Measurements from ENCODE around the gene LUM. TPM values are rescaled to one million over a fixed set of nuclear protein-coding genes. Genes with fewer than 3 reads are reported as not detected.

The LUM gene
- polyA plus RNA-seq, 1 of the 3 experiments (the other 2 are of a cell fraction) = 30.6 TPM

GRCh38 chr12:91109581-91110310 is 1.5 kb downstream of the LUM start:
- no peaks in the 10 kb centered on the region for H3K27me3 ChIP-seq (ENCODE audit: insufficient read depth)
- H3F3A ChIP-seq (replicated peaks; ENCODE audit: insufficient read depth) = peaks cover 37% of the 10 kb centered on the region
- H3K4me3 ChIP-seq (ENCODE audit: low read depth in 2 of 2, low read length in 1 of 2) = peak overlapping the region; percentile 43 to 47; a peak in 2 of 4 replicates
- peaks cover 7 to 11% of the 10 kb centered on the region in 2 experiments; a peak in 2 of 4 replicates for H3K4me1 ChIP-seq (ENCODE audit: control insufficient read depth in 1 of 2, insufficient read depth in 2 of 2, low read depth in 1 of 2, low read length in 1 of 2)
- no peak overlapping the region for H3K9ac ChIP-seq
- 91% methylated on average over 2 of the region's 2 CpGs for WGBS (ENCODE audit: low lambda C conversion rate)
- H3K36me3 ChIP-seq (replicated peaks in 1 of 2; ENCODE audit: control insufficient read depth in 1 of 2, insufficient read depth in 2 of 2, low read length in 1 of 2) = peaks cover 0 to 5% of the 10 kb centered on the region in 2 experiments
- ChIA-PET CTCF (interaction anchor here (1.3 kb wide), 1 partner anchor 11 kb away, joined by 4 read pairs; no protein-coding TSS in a partner anchor), POLR2A (no interaction called here)
- H4K20me1 ChIP-seq (ENCODE audit: insufficient read depth) = no peaks in the 10 kb centered on the region
- no peak for DNase-seq
- peak overlapping the region; percentile 38; the same call in 1 of the 2 replicates for H2AFZ ChIP-seq (ENCODE audit: low read depth)
- H3K4me2 ChIP-seq = peak overlapping the region; percentile 63; the same call in 1 of the 2 replicates
- peak overlapping the region; percentile 84 to 90; a peak in 2 of 4 replicates for H3K27ac ChIP-seq (ENCODE audit: low read depth in 2 of 2, low read length in 1 of 2)
- H3K9me2 ChIP-seq = no peaks in the 10 kb centered on the region
- H3K79me2 ChIP-seq (ENCODE audit: insufficient read depth) = no peaks in the 10 kb centered on the region; the same call in 1 of the 2 replicates
- no peak for TF ChIP-seq SMC3 (IDR thresholded peaks at IDR 0.05; ENCODE audit: low read depth, low read length)
- TF ChIP-seq MEF2A (IDR thresholded peaks at IDR 0.05; ENCODE audit: borderline replicate concordance, low read depth) = no peak
- no peak for TF ChIP-seq SIN3A (IDR thresholded peaks at IDR 0.05; ENCODE audit: borderline replicate concordance, low read depth, low read length)
- TF ChIP-seq CHD2 (IDR thresholded peaks at IDR 0.05; ENCODE audit: low read length, partially characterized antibody) = no peak
- no peak for TF ChIP-seq GATA2 (CRISPR knock-in tag; IDR thresholded peaks at IDR 0.05)
- no peak for TF ChIP-seq RXRA (IDR thresholded peaks at IDR 0.05; ENCODE audit: borderline replicate concordance, low read depth)
- no peaks in the 10 kb centered on the region for H3K9me3 ChIP-seq

DNA sequence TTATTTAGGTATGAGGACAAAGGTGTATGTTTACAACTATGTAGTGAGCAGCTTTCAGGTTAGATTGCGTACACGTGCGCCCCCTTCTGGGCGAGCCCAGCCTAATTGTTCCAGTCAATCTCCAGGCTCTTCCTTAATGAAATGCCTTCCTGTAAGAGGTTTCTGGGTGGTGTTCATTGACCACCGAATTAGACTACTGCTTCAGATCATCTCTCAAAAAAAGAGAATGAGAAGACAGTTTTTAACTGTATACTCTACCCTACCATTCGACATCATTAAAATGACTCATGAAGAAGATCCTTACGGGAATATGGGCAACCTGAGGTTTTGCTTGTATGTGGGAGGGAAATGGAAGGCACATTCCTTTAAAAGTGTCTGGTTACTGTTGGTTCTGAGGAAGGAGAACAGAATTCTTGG is 2.1 kb downstream of the LUM start:
- no peaks in the 10 kb centered on the region for H4K20me1 ChIP-seq (ENCODE audit: insufficient read depth)
- CTCF ChIA-PET = interaction anchor here (0.6 to 1.4 kb wide), 6 partner anchors 11 to 702 kb away, joined by 3 to 5 read pairs (median 4); no protein-coding TSS in a partner anchor

More for the DNA sequence above, 2.1 kb downstream of the LUM start:
- Histone ChIP-seq H3F3A (replicated peaks; ENCODE audit: insufficient read depth) (peaks cover 32% of the 10 kb centered on the region), H3K36me3 (replicated peaks in 1 of 2; ENCODE audit: control insufficient read depth in 1 of 2, insufficient read depth in 2 of 2, low read length in 1 of 2) (peaks cover 2 to 5% of the 10 kb centered on the region in 2 experiments), H3K27me3 (ENCODE audit: insufficient read depth) (no peaks in the 10 kb centered on the region), H3K27ac (ENCODE audit: low read depth in 2 of 2, low read length in 1 of 2) (peak overlapping the region; percentile 19 to 90; a peak in 1 of 4 replicates), H3K4me1 (ENCODE audit: control insufficient read depth in 1 of 2, insufficient read depth in 2 of 2, low read depth in 1 of 2, low read length in 1 of 2) (peaks cover 7 to 11% of the 10 kb centered on the region in 2 experiments; a peak in 2 of 4 replicates), H3K4me2 (peak overlapping the region; percentile 63; the same call in 1 of the 2 replicates), H3K4me3 (ENCODE audit: low read depth in 2 of 2, low read length in 1 of 2) (no peak overlapping the region; a peak in 1 of 4 replicates), H3K79me2 (ENCODE audit: insufficient read depth) (no peaks in the 10 kb centered on the region; the same call in 1 of the 2 replicates), H2AFZ (ENCODE audit: low read depth) (no peak overlapping the region; the same call in 1 of the 2 replicates), H3K9me3 (no peaks in the 10 kb centered on the region), H3K9ac (no peak overlapping the region), H3K9me2 (no peaks in the 10 kb centered on the region)
- no peak for DNase-seq
- POLR2A ChIA-PET = no interaction called here
- 48% methylated on average over 7 of the region's 7 CpGs for WGBS (ENCODE audit: low lambda C conversion rate)
- TF ChIP-seq TCF12 (IDR thresholded peaks at IDR 0.05) = peak; percentile 41
- TF ChIP-seq SMC3 (IDR thresholded peaks at IDR 0.05; ENCODE audit: low read depth, low read length) = peak; percentile 35
- no peak for TF ChIP-seq RXRA (IDR thresholded peaks at IDR 0.05; ENCODE audit: borderline replicate concordance, low read depth)
- peak; percentile 28; the same call in 1 of the 2 replicates for TF ChIP-seq FOSL2 (IDR thresholded peaks at IDR 0.05; ENCODE audit: borderline replicate concordance, low read depth)
- peak; percentile 30 for TF ChIP-seq RAD21 (IDR thresholded peaks at IDR 0.05; ENCODE audit: low read length)
- peak; percentile 67 for TF ChIP-seq CTCF (IDR thresholded peaks at IDR 0.05)
- TF ChIP-seq, protein P1, sequence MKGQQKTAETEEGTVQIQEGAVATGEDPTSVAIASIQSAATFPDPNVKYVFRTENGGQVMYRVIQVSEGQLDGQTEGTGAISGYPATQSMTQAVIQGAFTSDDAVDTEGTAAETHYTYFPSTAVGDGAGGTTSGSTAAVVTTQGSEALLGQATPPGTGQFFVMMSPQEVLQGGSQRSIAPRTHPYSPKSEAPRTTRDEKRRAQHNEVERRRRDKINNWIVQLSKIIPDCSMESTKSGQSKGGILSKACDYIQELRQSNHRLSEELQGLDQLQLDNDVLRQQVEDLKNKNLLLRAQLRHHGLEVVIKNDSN (IDR thresholded peaks at IDR 0.05; ENCODE audit: borderline replicate concordance, low read depth) = no peak
- TF ChIP-seq, protein P2, sequence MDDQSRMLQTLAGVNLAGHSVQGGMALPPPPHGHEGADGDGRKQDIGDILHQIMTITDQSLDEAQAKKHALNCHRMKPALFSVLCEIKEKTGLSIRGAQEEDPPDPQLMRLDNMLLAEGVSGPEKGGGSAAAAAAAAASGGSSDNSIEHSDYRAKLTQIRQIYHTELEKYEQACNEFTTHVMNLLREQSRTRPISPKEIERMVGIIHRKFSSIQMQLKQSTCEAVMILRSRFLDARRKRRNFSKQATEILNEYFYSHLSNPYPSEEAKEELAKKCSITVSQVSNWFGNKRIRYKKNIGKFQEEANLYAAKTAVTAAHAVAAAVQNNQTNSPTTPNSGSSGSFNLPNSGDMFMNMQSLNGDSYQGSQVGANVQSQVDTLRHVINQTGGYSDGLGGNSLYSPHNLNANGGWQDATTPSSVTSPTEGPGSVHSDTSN (IDR thresholded peaks at IDR 0.05) = peak; percentile 19; the same call in 1 of the 2 replicates
- TF ChIP-seq YY1 (IDR thresholded peaks at IDR 0.05; ENCODE audit: low read depth) = no peak
- no peak for TF ChIP-seq ZBTB33 (IDR thresholded peaks at IDR 0.05; ENCODE audit: borderline replicate concordance, low read depth)
- TF ChIP-seq MEF2A (IDR thresholded peaks at IDR 0.05; ENCODE audit: borderline replicate concordance, low read depth) = no peak
